DMS53 treated with DMSO at 0.1 percent for 48 hours (cell line): ENCODE results near the gene ST8SIA6.

Experiments used
- DNase-seq: peaks from one replicate; lab custom pipeline; 2025; ENCODE audit not compliant: unreplicated experiment; lab: John Stamatoyannopoulos, UW

Gene ST8SIA6

DNA sequence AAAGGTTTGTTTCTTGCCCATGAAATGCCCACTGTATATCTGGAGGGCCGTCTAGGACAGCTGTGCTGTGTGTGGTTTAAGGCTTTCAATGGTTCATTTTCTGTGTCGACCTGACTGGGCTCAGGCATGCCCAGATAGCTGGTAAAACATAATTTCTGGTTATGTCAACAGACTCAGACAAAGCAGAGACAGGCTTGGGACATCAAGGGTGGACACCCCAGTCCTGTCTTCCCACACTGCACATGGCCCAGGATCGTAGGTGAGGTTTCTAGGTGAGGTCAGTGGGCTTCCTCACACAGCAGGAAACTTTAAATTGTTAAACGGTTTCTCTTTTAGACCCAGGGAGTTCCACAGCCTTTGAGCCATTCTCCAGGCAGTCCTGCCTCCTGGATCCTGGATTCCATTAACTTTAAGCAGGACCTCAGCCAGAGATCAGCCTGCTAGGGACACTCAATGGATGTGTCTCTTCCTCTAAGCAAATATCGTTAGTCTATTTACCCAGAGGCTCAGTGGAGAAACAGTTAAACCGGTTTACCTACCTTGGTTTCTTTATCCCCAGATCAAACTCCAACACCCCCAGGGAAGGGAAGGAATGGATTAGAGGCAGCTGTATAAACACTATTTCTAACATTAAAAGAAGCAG, 66.4 kb downstream of the ST8SIA6 start:
- peak; percentile 100 for DNase-seq

GRCh38 chr10:17386616-17387075, 67.7 kb downstream of the ST8SIA6 start:
- no peak for DNase-seq

- no peak for DNase-seq
Observed at GRCh38 chr10:17386021-17386420, 68.4 kb downstream of the ST8SIA6 start.

GRCh38 chr10:17385066-17385465, 69.3 kb downstream of the ST8SIA6 start:
- no peak for DNase-seq

- no peak for DNase-seq
Observed at GRCh38 chr10:17383801-17384555, 70.4 kb downstream of the ST8SIA6 start.

- DNase-seq: no peak
Observed at GRCh38 chr10:17381502-17382142, 72.8 kb downstream of the ST8SIA6 start.

GRCh38 chr10:17380888-17381287, 73.5 kb downstream of the ST8SIA6 start:
- DNase-seq: no peak

GRCh38 chr10:17380016-17380415, 74.4 kb downstream of the ST8SIA6 start:
- no peak for DNase-seq

GRCh38 chr10:17379151-17379690, 75.2 kb downstream of the ST8SIA6 start:
- DNase-seq: no peak

DNA sequence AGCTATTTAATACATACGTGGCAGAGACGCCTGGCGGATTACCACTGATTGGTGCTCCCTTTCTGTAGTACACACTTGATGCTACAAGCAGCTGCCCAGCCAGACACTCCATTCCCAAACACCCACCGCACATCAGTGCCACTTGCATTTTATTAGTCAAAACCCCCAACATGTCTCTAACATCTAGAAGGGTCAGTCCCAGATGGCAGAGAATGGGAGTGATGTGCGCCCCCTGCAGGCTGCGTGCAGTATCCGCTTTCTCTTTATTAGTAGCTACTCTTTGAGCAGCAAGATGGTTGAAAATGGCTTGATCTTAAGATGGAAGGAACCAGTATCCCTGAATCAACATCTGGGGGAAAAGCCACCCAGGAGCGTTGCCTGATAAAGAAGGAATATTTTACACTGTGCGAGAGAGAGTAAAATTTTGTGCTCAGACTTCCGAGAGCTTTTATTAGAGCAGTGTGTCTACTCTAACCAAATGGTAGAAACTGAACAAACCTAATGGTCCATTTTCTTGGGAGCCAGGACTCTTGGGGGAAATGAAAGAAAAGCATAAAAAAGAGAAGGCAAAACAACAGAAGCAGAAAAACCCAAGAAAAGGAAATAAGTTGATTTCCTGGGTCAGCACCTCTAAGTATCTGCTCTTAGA, 78.3 kb downstream of the ST8SIA6 start:
- no peak for DNase-seq

DNA sequence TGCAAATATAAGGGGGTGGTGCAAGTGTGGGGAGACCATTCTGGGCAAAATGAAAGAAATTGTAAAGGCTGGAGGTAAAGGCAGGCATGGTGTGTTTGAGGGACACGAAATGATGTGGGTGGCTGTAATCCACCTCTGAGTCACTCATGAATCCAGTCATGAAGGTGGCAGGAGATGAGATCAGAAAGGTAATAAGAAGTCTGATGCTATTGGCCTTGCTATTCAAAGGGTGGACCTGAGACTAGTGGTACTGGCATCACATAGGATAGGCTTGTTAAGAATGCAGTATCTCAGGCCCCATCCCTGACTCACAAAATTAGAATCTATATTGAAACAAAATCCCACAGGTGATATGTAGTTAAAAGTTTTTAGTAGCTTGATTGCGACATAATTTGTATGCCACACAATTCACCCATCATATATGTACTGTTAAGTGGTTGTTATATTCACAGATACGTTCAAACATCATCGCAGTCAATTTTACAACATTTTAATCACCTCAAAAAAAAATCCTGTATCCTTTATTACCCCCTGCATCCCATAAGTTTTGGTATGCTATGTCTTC, 85.6 kb downstream of the ST8SIA6 start:
- DNase-seq: no peak

DNA sequence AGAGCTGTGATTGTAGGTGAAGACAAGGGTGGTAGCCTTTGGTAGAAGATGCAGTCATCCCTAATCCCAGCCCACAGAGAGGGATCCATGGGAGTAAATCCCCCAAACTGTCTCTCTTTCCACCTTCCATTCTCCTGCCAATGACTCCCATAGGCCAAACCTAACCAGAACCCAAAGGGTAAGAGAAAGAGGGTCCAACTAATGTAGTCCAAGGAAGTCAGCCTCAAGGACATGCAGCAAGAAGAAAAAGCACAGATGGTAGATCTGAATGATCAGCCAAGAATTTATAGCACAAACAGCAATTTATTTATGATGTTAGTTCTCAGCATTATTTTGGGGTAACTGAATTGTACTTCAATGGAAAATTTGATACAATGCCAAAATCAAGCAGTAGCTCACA, 87.7 kb downstream of the ST8SIA6 start:
- DNase-seq: no peak

DNA sequence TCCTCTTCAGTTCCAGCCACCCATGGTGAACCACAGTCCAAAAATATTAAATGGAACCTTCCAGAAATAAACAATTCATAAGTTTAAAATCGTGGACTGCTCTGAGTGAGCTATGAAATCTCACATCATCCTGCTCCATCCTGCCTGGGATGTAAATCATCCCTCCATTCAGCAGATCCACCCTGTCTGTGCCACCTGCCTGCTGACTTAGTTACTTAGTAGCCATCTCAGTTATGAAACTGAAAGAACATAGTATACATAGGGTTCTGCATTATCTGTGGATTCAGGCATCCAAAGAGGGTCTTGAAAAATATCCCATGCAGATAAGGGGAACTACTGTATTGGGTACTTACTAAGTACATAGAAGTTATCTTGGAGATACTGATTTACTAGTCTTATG, 89.0 kb downstream of the ST8SIA6 start:
- DNase-seq: no peak

GRCh38 chr10:17358461-17358860, 95.9 kb downstream of the ST8SIA6 start:
- DNase-seq: no peak

DNA sequence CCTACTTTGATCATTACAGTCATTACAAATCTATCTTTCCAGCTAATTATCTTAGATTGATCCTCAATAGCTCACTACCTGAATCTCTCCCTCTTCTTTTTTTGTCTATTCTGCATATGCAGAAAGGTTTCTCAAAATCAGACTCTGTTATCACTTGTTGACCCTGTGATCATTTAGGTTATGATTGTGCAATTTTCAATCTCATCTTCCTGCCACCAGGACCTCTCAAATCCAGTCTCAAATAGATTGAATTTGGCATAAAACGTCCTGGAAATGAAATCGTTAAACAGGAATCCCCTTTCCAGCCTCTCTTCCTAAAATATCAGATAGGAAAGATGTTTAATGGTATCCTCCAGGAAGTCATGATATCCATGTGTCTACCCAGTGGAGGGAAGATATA, 96.6 kb downstream of the ST8SIA6 start:
- no peak for DNase-seq

DNA sequence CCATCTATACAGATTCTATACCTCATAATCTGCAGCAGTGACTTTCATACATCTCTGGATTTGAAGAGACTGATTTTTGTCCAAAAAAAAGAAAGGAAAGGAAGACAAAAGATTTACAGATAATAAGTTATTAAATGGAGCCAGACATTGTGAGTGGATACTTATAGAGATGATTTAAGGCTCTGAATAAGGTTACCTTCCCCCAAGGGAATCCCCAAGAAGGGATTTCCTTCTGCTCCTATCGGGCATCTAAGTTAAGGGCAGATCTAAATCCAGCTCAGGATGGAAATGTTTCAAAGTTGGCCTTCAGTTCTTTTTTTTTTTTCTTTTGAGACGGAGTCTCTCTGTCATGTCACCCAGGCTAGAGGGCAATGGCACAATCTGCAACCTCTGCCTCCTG, 97.6 kb downstream of the ST8SIA6 start:
- DNase-seq: no peak

GRCh38 chr10:17354781-17355180, 99.6 kb downstream of the ST8SIA6 start:
- no peak for DNase-seq

GRCh38 chr10:17353568-17354300, 100.7 kb downstream of the ST8SIA6 start:
- DNase-seq: peak; percentile 59

DNA sequence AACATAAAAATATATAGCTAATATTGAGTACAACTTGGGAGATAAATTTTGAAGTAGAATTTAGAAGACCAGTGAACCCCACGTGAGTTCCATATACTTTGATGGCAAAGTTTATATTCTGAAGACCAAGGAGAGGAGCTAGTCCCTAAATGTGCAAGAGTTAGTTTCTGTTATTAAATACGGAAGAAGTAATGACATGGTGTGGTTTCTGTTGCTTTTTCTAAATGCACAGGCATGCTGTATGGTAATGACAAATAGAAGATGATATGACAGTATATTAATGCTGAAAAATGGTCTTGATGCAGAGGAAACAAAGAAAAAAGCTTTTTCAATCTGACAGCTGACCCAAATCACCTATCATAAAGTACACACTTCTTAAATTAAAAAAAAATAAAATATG, 101.8 kb downstream of the ST8SIA6 start:
- no peak for DNase-seq

DNA sequence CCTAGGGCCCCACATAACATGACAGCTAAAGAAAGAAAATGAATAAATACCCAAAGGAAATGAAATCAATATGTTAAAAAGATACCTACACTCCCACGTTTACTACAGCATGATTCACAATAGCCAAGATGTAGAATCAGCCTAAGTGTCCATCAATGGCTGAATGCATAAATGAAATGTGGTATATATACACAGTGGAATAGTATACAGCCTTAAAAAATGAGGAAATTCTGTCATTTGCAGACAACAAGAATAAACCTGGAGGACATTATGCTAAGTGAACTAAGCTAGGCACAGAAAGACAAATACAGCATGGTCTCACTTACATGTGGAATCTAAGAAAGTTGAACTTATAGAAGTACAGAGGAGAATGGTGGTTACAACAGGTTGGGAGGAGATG, 102.9 kb downstream of the ST8SIA6 start:
- DNase-seq: no peak
